HUES6 (cell line): Measurements from ENCODE around the gene TMX2.

Experiments used
- H3K27ac ChIP-seq: 2 replicates; pipeline ENCODE4 v1.7.0; 2013; ENCODE audit warnings: low read depth, mild to moderate bottlenecking, low read length, inconsistent platforms
- H3K27me3 ChIP-seq: 2 replicates; pipeline ENCODE4 v1.6.1; 2013; ENCODE audit warnings: low read length; ENCODE audit not compliant: control insufficient read depth, insufficient read depth
- H3K36me3 ChIP-seq: 2 replicates; pipeline ENCODE4 v1.6.1; 2013; ENCODE audit warnings: low read length; ENCODE audit not compliant: control insufficient read depth, insufficient read depth
- H3K4me1 ChIP-seq: 2 replicates; pipeline ENCODE4 v1.6.1; 2013; ENCODE audit warnings: low read length; ENCODE audit not compliant: control insufficient read depth, insufficient read depth
- H3K4me3 ChIP-seq: 2 replicates; pipeline ENCODE4 v1.5.1; 2013; ENCODE audit warnings: low read depth, low read length
- H3K9ac ChIP-seq: one replicate; pipeline ENCODE4 v1.6.1; 2013; ENCODE audit warnings: mild to moderate bottlenecking, low read length
- H3K9me3 ChIP-seq: 2 replicates; pipeline ENCODE4 v1.6.1; 2013; ENCODE audit warnings: low read depth, low read length; ENCODE audit not compliant: control insufficient read depth, insufficient read depth

TMX2 gene, protein sequence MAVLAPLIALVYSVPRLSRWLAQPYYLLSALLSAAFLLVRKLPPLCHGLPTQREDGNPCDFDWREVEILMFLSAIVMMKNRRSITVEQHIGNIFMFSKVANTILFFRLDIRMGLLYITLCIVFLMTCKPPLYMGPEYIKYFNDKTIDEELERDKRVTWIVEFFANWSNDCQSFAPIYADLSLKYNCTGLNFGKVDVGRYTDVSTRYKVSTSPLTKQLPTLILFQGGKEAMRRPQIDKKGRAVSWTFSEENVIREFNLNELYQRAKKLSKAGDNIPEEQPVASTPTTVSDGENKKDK

GRCh38 chr11:57712256-57713150 lies at the start of gene TMX2:
TSS of gene TMX2 (plus strand) at chr11:57712593. CDS start at chr11:57712619, 26 bp downstream.
- Histone ChIP-seq H3K4me3 (peak within 1 kb of the TSS; percentile 94), H3K4me1 (no peaks in the 10 kb centered on the region), H3K9me3 (no peaks in the 10 kb centered on the region), H3K27ac (peak within 1 kb of the TSS; percentile 67), H3K36me3 (peaks cover 3% of the 10 kb centered on the region; the same call in 1 of the 2 replicates), H3K9ac (peak within 1 kb of the TSS; percentile 92), H3K27me3 (no peaks in the 10 kb centered on the region)

- Histone ChIP-seq H3K27me3 (no peaks in the 10 kb centered on the region), H3K4me3 (no peak overlapping the region), H3K36me3 (peaks cover 24% of the 10 kb centered on the region), H3K9ac (no peak overlapping the region), H3K9me3 (no peaks in the 10 kb centered on the region), H3K27ac (no peak overlapping the region), H3K4me1 (no peaks in the 10 kb centered on the region)
Observed at GRCh38 chr11:57662893-57663292, 49.5 kb upstream of the TMX2 start.

- H3K9me3 ChIP-seq: no peaks in the 10 kb centered on the region
- H3K4me3 ChIP-seq: no peak overlapping the region
- peaks cover 24% of the 10 kb centered on the region for H3K36me3 ChIP-seq
- H3K9ac ChIP-seq: no peak overlapping the region
- H3K27ac ChIP-seq: no peak overlapping the region
- no peaks in the 10 kb centered on the region for H3K27me3 ChIP-seq
- peaks cover under 1% of the 10 kb centered on the region; the same call in 1 of the 2 replicates for H3K4me1 ChIP-seq
Observed at GRCh38 chr11:57663975-57664374, 48.4 kb upstream of the TMX2 start.

- Histone ChIP-seq H3K9me3 (no peaks in the 10 kb centered on the region), H3K27ac (peak overlapping the region; percentile 97), H3K4me1 (peaks cover 4% of the 10 kb centered on the region; the same call in 1 of the 2 replicates), H3K9ac (peak overlapping the region; percentile 96), H3K27me3 (no peaks in the 10 kb centered on the region), H3K4me3 (peak overlapping the region; percentile 87), H3K36me3 (peaks cover 7% of the 10 kb centered on the region)
Observed at GRCh38 chr11:57667117-57667735, 45.2 kb upstream of the TMX2 start.

GRCh38 chr11:57667736-57668433 lies 44.5 kb upstream of the TMX2 start, which contains the start of gene ZDHHC5:
TSS of gene ZDHHC5 (plus strand) at chr11:57668114. CDS start at chr11:57673091, 4,977 bp downstream.
- H3K9ac ChIP-seq: peak within 1 kb of the TSS; percentile 96
- no peaks in the 10 kb centered on the region for H3K27me3 ChIP-seq
- peak within 1 kb of the TSS; percentile 87 for H3K4me3 ChIP-seq
- peak within 1 kb of the TSS; percentile 97 for H3K27ac ChIP-seq
- H3K36me3 ChIP-seq: peaks cover 13% of the 10 kb centered on the region
- H3K9me3 ChIP-seq: no peaks in the 10 kb centered on the region
- peaks cover 4% of the 10 kb centered on the region; the same call in 1 of the 2 replicates for H3K4me1 ChIP-seq

DNA sequence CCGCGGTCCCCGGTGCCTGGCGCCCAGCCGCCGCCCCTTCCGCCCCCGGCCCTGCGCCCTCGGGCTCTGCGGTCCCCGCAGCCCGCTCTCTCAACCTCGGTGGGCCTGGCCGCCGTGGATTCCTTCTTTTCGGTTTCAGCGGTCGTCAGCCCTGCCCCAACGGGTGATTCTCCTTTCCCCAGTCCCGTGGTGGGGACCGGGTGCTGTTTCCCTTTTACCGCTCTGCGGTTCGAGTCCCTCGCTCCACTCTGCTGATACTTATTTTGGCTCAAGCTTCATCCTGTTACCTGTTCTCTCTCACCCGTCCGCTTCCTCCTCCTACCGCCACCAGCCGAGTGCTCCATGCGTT lies 44.0 kb upstream of the TMX2 start:
- Histone ChIP-seq H3K9ac (peak overlapping the region; percentile 96), H3K9me3 (no peaks in the 10 kb centered on the region), H3K4me3 (peak overlapping the region; percentile 87), H3K27ac (peak overlapping the region; percentile 97), H3K27me3 (no peaks in the 10 kb centered on the region), H3K4me1 (peaks cover 4% of the 10 kb centered on the region), H3K36me3 (peaks cover 18% of the 10 kb centered on the region)

DNA sequence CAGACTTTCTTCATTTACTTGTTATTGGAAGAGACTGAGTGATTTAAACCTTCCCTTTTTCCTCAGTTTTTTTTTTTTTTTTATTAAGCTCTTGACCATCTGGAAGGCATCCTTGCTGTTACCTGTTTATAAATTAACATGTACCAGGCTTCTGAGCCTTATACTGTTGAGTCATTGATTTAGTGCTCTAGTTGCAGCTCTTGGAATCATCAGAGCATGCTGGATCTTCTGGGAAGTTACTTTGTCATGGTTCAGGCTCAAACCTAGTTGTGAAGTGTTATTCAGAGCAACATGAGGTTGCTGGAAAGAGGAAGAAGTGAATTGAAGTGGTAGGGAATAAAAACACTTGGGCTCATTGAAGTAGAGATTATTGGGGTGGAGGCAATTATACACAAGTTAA lies 38.1 kb upstream of the TMX2 start:
- H3K36me3 ChIP-seq: peaks cover 60% of the 10 kb centered on the region

DNA sequence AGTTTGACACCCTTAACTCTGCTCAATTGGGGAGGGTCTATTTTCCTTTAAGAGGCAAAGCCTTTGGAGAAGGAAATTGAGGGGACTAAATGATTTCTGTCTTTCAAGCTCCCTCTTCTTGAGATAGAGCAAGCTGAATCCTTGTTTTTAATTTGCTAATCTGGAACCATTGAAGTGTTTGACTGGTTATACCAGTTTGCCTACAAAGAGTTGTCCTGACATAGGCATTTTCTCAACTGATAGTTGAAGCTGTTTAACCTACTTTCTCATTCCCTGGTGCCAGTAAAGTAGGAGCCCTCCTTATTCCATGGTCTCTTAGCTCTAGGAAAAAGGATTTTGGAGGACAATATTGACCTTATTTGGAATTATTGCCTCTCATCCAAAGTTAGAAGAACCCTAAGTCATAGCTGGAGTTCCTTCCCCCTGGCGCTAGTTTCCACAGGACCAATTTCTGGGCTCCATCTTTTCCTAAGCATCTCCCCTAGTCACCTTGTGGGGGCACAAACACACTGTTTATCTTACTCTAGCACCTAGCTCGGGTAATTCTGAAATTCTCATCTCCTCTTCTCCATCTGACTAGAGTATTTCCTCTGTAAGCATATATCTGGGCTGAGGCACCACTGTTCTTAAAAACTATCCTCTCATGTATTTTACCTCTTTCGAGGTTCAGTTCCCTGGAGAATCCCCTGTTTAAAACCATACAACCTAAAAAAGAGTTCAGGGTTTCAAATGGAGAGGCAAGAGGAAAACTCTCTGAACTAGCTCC lies 37.0 kb upstream of the TMX2 start:
- peaks cover 62% of the 10 kb centered on the region for H3K36me3 ChIP-seq
- H3K9ac ChIP-seq: no peak overlapping the region
- H3K9me3 ChIP-seq: no peaks in the 10 kb centered on the region
- no peak overlapping the region for H3K4me3 ChIP-seq
- no peak overlapping the region; the same call in 1 of the 2 replicates for H3K27ac ChIP-seq
- H3K4me1 ChIP-seq: peaks cover 5% of the 10 kb centered on the region; the same call in 1 of the 2 replicates
- no peaks in the 10 kb centered on the region for H3K27me3 ChIP-seq

More for the DNA sequence above, 38.1 kb upstream of the TMX2 start:
- Histone ChIP-seq H3K9ac (no peak overlapping the region), H3K4me3 (no peak overlapping the region), H3K27me3 (no peaks in the 10 kb centered on the region), H3K9me3 (no peaks in the 10 kb centered on the region), H3K27ac (no peak overlapping the region), H3K4me1 (peaks cover 6% of the 10 kb centered on the region)

DNA sequence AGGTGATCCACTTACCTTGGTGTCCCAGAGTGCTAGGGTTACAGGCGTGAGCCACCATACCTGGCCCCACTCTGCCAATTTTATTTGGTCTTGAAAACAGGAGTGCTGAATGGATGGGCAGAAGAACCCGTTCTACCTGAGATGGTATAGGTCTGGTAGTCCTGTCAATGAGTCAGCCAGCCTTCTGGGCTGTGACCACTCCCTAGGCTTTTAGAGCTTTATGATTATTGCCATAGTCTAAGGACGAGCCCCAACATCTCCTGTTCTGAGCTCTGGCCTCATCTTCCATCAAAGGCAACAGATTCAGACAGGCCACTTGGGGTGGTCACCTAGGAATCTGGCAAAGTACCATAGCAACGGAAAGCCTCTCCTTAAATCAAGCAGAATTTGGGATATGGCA lies 33.0 kb upstream of the TMX2 start:
- Histone ChIP-seq H3K4me3 (no peak overlapping the region), H3K36me3 (peaks cover 64% of the 10 kb centered on the region), H3K4me1 (0 out of 2 replicates have a peak, but pooled peaks cover 5% of the 10 kb centered on the region), H3K27ac (no peak overlapping the region), H3K9ac (no peak overlapping the region), H3K9me3 (no peaks in the 10 kb centered on the region), H3K27me3 (no peaks in the 10 kb centered on the region)

DNA sequence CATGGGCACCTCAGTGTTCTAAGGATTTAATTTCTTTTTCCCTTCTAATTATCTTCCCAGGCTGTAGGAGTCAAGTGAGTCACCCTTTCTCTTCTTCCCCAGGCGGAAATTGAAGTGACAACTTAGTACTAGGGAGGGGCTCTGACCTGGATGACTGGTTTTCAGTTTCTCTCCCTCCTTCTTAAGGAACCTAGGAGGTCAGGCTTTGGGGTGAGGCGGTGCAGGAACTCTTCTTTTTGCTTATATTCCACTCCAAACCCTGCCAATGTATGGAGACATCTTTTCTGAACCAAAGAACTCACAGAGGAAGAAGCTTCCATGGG lies 31.9 kb upstream of the TMX2 start:
- H3K27ac ChIP-seq: no peak overlapping the region; the same call in 1 of the 2 replicates
- no peaks in the 10 kb centered on the region for H3K4me1 ChIP-seq
- no peaks in the 10 kb centered on the region for H3K9me3 ChIP-seq
- no peaks in the 10 kb centered on the region for H3K27me3 ChIP-seq
- H3K4me3 ChIP-seq: no peak overlapping the region
- peaks cover 64% of the 10 kb centered on the region for H3K36me3 ChIP-seq
- no peak overlapping the region for H3K9ac ChIP-seq
